Measurements from ENCODE around the gene NEK7.
A peak's percentile ranks its signal among the peaks of the same experiment; 100 is the strongest.

NEK7 gene

GRCh38 chr1:198117267-198117666, 39.5 kb upstream of the NEK7 start:
- Histone ChIP-seq H3K27ac (no peak overlapping the region), H3K4me3 (no peak overlapping the region)
- no peak for TF ChIP-seq CTCF (IDR thresholded peaks at IDR 0.05)
- DNase-seq (ENCODE audit: low spot score), result no peak

DNA sequence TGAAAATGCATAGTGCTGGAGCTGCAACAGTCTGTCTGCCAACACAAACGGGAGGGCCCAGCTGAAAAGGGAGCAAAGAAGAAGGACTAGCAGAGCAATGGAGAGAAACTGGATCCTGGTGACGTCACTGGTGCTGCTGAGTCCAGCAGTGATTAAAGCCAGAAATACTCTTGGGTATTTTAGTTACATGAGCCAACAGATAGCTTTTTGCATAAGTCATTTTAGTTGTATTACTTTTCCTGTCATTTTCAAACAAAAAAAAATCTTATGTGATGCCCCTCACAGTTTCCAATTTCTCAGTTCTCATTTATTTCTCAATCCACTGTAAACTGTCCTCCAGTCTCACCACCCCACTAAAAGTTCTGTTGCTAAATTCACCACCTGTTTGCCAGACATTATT, 38.7 kb upstream of the NEK7 start:
- H3K27ac ChIP-seq, result peak overlapping the region; percentile 56 to 74
- DNase-seq (ENCODE audit: low spot score), result peak; percentile 84
- TF ChIP-seq CTCF (IDR thresholded peaks at IDR 0.05), result no peak
- H3K4me3 ChIP-seq, result no peak overlapping the region

DNA sequence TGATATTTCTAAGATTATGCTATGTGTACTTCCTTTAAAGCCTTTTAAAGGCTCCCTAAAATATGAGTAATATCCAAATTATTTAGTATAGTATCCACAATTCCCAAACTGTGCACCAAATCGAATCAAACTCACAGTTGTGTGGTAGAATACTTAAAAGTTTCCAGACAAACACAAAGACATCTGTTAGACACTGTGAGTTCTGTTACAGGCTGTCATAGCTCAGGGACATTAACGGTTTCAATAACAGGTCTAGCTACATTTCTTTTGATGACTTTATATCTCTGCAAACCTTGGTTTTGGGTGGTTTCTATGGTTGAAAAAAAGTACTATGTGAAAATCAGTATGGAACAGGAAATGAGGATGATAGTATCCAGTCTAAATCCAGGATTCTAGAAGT, 36.9 kb upstream of the NEK7 start:
- no peak overlapping the region for H3K4me3 ChIP-seq
- TF ChIP-seq CTCF (IDR thresholded peaks at IDR 0.05), result no peak
- no peak overlapping the region for H3K27ac ChIP-seq
- DNase-seq (ENCODE audit: low spot score), result no peak

DNA sequence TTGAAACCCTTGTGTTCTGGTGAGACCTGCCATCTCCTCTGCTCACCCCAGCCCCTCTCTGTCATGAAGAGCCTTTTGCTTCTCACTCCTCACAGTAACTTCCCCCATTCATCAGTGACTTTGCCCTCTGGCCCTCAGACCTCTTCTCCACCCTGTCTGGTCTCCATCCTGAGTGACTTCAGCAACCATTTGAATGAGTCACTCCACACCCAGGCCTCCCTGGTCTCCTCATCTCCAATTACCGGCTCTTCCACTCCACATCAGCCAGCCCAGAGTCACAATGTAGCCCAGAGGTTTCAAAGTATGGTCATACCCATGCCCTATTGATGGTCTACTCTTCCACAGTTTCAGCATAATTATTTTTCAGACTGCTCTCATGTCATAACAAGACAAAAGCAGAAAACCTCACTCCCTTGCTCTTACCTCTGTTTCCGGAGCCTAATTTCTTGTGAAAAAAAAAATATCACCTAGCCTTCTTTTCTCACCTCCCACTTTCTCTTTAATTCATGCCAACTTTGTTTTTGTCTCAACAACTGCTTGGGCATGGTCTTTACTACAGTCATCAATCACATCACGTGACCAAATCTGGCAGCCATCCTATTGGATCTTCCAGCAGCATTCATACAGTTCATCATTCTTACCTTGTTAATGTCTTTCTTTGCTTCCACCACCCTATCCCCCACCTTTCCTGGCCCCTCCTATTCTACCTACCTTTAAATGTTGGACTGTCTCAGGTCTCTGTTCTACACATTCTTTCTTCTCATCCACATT, 35.6 kb upstream of the NEK7 start:
- Histone ChIP-seq H3K27ac (no peak overlapping the region), H3K4me3 (no peak overlapping the region)
- no peak for DNase-seq (ENCODE audit: low spot score)
- TF ChIP-seq CTCF (IDR thresholded peaks at IDR 0.05), result no peak

GRCh38 chr1:198122693-198123092, 34.1 kb upstream of the NEK7 start:
- H3K27ac ChIP-seq, result no peak overlapping the region
- no peak for DNase-seq (ENCODE audit: low spot score)
- no peak overlapping the region for H3K4me3 ChIP-seq
- TF ChIP-seq CTCF (IDR thresholded peaks at IDR 0.05), result no peak

GRCh38 chr1:198123133-198123532, 33.7 kb upstream of the NEK7 start:
- no peak overlapping the region for H3K4me3 ChIP-seq
- DNase-seq (ENCODE audit: low spot score), result no peak
- H3K27ac ChIP-seq, result no peak overlapping the region
- no peak for TF ChIP-seq CTCF (IDR thresholded peaks at IDR 0.05)

- no peak for TF ChIP-seq CTCF (IDR thresholded peaks at IDR 0.05)
- Histone ChIP-seq H3K4me3 (no peak overlapping the region), H3K27ac (no peak overlapping the region)
- no peak for DNase-seq (ENCODE audit: low spot score)
These were observed 32.1 kb upstream of the NEK7 start for GRCh38 chr1:198124673-198125072.
